Right ventricle myocardium superior (tissue), 1 donor: Measurements from ENCODE around the gene TMCC1. TPM values are rescaled to one million over a fixed set of nuclear protein-coding genes. Genes with fewer than 3 reads are reported as not detected.
A peak's percentile ranks its signal among the peaks of the same experiment; 100 is the strongest.
"Not testable (repeated sequence)": the region's sequence is repeated elsewhere in the genome, so short reads cannot be mapped to it uniquely, and the experiment has no call there.

Source experiments
- ATAC-seq: fragments of 200-7000 bp; cut with Tn5 transposase; one replicate; pipeline ENCODE4 v1.9.1; 2020; ENCODE audit warnings: mild to moderate bottlenecking; ENCODE audit not compliant: poor library complexity
- DNase-seq: peaks from one replicate; pipeline ENCODE4 v3.0.0-alpha.2; 2020
- intact Hi-C: fragments of 100-400 bp; cut with DNase I; formaldehyde crosslinking; loops from one replicate; pipeline ENCODE4 v1.11.2; 2022
- total RNA-seq: library from RNA; stranded (reverse); fragmentation: NEBNext Ultra II Directional; extraction: Animal tissue kit (Norgen Biotek cat#: 25700); gene quantifications from one replicate; pipeline ENCODE4 v1.2.1, GENCODE V29; 2021
- donor health status: DM: no; HTN: yes; CAD: no; lungs with severe emphysema.

Gene TMCC1
- total RNA-seq, 1 donor from 2014 or later: 26.2 TPM

DNA sequence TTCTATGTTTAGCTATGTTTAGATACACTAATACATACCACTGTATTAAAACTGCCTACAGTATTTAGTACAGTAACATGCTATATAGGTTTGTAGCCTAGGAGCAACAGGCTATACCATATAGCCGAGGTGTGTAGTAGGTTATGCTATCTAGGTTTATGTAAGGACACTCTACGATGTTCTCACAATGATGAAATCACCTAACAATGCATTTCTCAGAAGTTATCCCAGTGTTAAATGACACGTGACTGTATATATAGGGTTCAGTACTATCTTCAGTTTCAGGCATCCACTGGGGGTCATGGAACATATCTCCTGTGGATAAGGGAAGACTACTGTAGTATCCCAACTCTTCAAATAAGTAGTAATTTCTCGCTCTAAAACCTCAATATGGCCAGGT is 97.4 kb downstream of the TMCC1 start:
- intact Hi-C loops: no loop called here
- no peak for DNase-seq
- ATAC-seq: no peak

DNA sequence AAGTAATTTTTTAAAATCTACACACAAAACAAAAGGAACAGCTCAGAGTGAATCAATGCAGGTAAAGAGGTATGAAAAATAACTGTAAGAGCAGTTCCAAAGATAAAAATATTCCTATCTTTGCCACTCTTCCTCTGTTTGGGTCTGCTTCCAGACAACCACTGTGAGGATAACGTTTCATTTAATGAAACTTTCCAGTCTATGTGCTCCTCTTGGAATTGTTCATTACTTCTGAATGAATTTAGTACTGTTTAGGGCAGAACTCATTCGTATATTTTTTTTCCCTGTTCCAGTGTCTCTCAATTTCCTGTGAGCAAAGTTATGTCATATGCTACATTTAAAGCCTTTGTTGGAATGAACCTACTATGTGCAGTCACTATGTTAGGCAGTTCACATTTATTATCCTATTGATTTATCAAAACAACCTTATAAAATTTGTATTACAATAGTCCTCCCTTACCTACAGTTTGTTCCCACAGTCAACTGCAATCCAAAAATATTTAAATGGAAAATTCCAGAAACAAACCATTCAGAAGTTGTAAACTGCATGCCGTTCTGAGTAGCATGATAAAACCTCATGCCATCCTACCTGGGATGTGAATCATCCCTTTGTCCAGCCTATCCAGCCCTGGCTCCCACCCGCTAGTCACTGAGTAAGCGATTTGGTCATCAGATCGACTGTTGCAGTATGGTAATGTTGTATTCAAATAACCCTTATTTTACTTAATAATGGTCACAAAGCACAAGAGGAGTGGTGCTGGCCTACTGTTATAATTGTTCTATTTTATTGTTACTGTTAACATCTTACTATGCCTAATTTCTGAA is 98.1 kb downstream of the TMCC1 start:
- ATAC-seq: no peak
- intact Hi-C loops: no loop called here

DNA sequence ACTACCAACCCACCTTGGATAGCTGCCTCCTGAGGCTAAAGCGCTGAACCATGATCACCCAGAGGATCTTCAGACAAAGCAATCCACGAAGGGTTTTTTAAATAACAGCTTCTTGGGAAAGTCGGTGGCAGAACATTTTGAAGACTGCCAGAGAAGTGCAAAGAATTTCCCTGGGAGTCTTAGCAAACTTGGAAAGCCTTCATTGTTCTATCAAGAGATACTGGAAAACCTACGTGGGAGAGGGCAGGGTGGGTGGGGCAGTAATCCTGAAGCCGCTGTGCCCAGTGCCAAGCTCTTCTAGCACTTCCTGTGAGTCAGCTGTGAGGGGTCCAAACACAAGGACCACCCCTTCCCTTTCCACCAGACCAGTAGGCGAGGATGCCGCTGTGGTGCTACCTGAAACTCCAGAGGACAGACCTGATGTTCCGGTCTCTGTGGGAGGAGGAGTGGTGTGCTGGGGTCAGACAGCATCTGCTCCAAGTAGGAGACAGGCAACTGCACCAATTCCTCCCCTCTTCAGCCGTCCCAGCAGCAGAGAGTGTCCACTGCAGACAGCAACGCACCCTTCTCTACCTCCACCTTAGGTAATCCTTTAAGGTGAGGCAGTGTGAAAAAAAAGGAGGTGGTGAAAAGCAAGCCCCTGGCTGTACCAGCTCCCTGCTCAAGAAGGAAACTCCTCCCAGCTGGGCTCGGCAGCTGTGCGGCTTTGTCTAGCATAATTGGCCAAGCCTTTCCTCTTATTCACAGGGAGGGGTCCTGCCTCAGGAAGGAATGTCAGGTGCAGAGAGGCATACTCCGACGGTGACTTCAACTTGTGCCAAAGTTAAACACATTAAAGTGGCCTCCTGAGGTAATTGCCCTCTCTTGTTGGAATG is 99.0 kb downstream of the TMCC1 start:
- intact Hi-C loops: no loop called here
- peak; percentile 47 for DNase-seq

More for the DNA sequence above, 98.1 kb downstream of the TMCC1 start:
- DNase-seq: no peak

DNA sequence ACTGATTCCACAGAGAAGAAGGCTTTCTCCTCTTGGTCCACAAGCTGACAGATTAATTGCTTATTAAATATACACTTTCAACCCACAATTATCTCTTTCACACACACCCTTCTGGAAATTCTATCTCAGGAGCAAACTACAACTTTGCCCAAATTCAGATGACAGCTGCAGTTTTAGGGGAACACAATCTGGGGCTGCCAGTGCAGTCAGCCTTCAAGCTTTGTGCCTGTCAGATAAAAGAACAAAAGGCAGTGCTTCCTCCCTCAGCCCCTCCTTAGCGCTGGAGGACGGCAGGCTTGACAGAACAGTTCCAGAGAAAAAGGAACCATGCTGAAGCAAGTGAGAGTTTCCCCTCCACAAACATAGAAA is 99.6 kb downstream of the TMCC1 start:
- DNase-seq (no peak), ATAC-seq (peak; percentile 71)
- intact Hi-C loops: no loop called here

More for the DNA sequence above, 99.0 kb downstream of the TMCC1 start:
- ATAC-seq: peak; percentile 49

DNA sequence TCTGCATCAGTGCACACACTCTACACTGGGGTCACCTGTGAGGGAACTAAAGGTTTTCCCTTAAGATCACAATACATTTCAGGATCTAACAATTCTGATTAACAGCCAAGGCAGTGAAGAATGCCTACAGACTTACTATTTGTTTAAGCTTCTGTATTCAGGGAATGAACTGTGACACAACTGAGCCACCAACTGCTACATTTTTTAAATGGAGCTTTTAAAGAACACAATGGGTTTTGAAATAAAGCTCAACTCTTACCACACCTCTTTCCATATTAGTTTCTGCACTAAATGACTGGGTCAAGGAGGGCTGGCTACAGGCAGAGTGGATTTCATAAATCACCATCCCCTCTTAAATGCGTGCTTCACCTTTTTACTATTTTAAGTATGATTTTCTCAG is 100.2 kb downstream of the TMCC1 start:
- DNase-seq: no peak
- no peak for ATAC-seq
- intact Hi-C loops: no loop called here

DNA sequence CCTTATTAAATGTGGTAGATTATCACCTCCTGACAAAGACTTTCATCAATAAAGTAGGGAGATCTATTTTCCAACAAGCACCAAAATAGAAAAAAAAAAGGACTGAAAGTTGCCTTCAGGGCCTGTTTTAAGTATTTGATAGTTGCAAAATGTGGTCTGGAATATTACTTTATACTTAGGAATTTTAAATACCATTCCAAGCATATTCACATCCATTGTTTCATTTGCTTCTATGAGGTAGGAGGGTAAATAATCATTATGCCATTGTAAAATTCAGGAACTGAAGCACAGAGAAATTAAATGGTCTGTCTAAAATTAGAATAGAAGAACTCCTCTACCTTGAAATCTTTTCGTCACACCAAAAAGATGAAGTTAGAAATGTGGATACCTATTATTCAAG is 110.0 kb downstream of the TMCC1 start:
- no peak for ATAC-seq
- no peak for DNase-seq
- intact Hi-C loops: no loop called here

DNA sequence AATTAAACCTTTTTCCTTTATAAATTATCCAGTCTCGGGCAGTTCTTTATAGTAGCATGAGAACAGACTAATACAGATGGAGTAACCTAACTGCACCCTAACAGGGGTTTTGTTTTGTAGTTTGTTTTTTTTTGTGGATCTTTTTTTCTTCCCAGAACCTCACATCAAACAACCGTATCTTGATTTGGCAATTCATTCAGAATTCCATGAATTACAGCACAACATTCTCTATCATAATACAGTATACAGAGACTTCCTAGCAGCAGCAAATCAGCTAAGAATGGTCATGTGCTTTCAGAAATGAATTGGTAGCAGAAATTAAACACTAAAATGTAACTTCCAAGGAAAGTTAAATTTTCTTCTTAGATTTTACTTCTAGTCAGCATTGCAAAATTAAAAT is 114.6 kb downstream of the TMCC1 start:
- ATAC-seq (no peak), DNase-seq (no peak)
- intact Hi-C loops: no loop called here

DNA sequence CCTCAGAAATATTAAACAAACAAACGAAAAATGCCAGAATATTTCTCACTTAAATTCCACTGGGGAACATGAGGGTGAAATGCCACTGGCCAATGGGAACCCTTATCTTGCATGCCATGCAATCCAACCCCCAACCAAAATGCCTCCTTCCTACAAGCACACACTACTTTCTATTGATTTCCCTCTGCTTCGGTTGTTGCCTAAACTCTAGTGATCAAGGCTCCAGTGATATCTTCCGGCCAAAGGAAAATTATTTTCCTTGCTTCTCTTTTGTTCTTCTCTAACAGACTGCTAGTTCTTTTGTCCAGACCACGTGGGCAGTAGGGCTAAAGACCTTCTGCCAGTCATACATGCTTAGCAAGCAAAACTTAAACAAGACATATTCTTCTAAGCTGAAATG is 115.7 kb downstream of the TMCC1 start:
- ATAC-seq (no peak), DNase-seq (no peak)
- intact Hi-C loops: no loop called here

DNA sequence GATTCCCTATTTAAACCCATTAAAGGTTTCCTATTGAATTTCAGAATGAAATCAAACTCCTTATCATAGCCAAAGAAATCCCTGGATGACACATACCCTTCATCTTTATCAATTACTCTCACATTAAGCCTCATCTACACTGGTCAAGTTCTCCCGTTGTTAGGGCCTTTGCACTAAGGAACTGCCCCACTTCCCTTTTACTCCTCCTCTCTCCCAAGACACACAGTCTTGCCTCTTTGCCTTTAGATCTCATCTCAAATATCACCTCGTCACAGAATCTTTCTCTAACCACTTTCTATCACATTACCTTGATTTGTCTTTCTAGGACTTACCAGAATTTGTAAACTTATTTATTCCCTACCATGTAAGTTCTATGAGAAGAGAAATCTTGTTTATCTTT is 117.6 kb downstream of the TMCC1 start:
- no peak for ATAC-seq
- DNase-seq: no peak
- intact Hi-C loops: no loop called here

DNA sequence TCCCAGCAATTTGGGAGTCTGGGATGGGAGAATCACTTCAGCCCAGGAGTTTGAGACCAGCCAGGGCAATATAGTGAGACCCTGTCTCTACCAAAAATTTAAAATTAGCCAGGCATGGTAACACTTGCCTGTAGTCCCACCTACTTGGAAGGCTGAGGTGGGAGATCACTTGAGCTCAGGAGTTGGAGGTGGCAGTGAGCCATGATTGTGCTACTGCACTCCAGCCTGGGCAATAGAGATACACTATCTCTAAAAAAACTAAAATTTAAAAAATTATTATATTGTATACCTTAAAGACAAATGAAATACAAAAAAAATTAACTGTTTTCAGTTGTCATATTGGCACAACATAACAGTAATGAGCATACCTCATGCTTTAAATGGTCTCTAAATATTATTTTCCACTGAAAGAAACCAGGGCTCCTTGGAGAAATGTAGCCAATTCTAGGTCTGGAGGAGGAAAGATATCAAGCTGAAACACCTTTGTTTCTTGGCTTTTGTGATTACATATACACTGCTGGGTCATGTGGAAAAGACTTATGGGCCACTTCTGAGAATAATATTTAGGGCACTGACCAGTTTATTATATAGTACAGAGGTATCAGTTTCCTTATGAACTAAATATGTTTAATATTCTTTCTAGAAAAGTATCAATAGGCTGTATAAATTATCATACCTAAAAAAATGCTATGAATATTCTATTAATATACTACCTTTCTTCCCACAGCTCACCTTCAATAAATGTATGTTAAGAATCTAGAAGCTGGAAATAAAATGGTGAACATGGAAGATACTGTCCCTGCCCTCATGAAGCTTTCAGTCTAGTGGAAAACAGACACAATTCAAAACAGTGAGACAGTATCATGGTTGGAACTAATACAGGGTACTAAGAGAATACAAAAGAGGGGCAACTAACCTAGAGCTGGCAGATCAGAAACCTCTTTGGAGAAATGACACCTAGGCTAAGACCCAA is 119.5 kb downstream of the TMCC1 start:
- intact Hi-C loops: no loop called here
- DNase-seq (no peak), ATAC-seq (no peak)

DNA sequence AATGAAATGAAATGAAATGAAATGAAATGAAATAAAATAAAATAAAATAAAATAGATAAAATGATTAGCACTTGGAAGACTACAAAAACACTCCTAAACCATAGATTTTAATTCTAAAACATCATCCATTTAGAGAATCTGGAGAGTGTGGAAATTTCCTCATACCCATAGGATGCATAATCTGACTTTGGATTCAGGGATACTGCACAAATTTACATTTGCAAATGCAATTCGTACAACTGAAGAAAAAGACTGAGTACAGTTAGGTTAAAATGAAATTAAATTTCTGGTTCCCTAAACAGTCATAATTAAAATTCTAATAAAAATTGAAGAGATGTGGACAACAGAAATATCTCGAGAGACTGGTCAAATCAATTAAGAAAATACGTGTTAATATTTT is 122.9 kb downstream of the TMCC1 start:
- no peak for ATAC-seq
- DNase-seq: no peak
- intact Hi-C loops: no loop called here

DNA sequence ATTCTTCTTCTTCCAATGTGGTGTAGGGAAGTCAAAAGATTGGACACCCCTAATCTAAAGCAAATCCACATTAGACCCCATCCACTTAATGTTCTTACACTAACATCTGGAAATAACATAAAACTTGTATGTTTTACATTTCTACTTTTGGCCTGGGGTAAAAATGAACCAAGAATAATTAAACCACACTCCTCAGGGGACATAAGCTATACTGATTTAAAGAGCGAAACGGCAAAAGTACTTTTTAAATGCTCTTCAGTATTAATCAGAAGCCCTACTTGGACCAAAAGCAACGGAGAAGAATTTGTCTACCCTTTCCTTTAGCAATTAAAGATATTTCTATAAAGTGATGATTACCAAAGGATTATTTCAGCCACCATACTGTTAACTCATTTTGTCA is 123.9 kb downstream of the TMCC1 start:
- intact Hi-C loops: no loop called here
- no peak for DNase-seq
- no peak for ATAC-seq

DNA sequence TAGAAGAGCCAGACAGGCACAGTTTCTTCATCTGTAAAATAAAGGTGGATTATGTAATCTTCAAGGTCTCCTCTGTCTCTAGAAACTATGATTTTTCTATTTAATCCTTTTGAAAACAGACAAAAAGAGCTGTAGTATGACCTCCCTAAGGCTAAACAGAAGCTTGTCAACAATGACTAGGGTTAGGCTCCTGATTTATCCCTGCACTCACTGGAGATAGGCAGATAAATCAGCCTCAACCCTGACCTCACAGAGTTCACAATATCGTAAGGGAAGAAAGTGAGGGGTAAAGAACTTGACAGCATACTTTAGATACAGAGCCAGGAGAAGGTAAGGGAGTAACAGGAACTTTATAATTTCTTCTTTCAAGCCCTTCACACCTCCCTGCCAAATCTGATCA is 124.8 kb downstream of the TMCC1 start:
- ATAC-seq (no peak), DNase-seq (no peak)
- intact Hi-C loops: no loop called here

DNA sequence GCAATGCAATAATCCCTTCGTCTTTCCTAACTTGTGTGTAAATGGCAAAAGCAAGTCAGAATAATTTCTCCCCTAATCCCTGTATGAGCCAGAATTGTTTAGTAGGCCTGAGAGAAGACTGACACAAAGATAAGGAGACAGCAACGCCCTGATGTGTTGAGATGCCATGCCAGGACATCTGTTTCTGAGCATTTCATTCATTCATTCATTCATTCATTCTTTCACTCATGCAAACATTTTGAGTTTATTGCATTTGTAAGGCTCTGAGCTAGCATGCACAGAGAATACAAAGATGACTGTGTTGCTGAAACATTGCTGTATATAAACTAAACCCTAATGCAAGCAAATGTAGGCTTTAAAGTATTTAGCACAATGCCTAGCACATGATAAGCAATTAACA is 127.4 kb downstream of the TMCC1 start:
- no peak for ATAC-seq
- intact Hi-C loops: no loop called here

DNA sequence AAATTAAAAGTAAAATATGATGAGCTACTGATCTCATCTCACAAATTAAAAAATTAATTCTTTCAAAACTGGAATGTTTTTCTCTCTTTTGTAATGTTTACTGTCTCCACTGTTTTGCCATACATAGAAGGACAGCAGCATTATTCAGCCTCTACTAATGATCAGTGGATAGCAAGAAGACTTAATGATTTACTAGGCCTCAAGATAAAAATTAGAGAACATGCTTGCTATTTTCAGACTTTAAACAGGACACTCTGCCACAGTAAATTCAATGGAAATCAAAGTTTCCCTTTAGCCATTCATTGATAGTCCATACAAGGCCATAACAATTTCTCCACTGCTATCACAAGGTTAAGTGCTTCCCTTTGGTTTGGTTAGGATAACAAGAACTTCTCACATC is 129.4 kb downstream of the TMCC1 start:
- intact Hi-C loops: no loop called here
- DNase-seq: no peak
- no peak for ATAC-seq

More for the DNA sequence above, 127.4 kb downstream of the TMCC1 start:
- no peak for DNase-seq

DNA sequence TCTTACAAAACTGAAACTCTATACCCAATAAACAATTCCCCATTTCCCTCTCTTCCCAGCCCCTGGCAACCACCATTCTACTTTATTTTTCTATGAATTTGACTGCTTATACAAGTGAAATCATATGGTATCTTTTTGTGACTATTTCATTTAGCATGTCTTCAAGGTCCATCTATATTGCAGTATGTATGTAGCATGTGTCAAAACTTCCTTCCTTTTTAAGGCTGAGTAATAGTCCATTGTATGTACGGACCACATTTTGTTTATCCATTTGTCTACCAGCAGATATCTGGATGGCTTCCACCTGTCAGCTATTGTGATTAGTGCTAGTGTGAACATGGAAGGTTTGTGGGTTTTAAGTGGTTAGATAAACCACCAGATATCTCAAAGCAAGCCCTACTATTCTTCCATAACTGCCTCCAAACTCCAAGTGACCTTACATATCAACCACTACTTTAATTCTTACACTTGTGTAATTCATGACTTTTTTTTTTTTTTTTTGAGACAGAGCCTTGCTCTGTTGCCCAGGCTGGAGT is 134.7 kb downstream of the TMCC1 start:
- DNase-seq (no peak), ATAC-seq (no peak)

DNA sequence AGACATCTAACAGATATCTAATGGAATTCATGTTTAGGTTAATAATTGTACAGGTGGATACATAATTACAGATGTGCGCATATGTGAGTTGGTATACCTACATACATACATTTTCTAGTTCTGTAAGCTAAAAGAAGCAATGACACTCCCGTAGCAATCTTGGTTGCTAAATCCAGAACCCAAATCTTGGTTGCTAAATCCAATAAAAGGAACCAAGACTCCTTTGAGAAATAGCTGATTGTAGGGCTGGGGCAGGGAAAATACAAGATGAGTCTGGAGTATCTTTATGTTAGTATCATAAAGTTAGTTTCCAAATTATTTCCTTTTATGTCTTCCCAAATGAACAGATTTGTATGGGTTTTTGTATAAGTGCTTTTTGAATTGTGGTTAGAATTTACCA is 135.2 kb downstream of the TMCC1 start:
- DNase-seq: no peak
- ATAC-seq: no peak
- intact Hi-C loops: no loop called here

More for the DNA sequence above, 134.7 kb downstream of the TMCC1 start:
- intact Hi-C loops: no loop called here

DNA sequence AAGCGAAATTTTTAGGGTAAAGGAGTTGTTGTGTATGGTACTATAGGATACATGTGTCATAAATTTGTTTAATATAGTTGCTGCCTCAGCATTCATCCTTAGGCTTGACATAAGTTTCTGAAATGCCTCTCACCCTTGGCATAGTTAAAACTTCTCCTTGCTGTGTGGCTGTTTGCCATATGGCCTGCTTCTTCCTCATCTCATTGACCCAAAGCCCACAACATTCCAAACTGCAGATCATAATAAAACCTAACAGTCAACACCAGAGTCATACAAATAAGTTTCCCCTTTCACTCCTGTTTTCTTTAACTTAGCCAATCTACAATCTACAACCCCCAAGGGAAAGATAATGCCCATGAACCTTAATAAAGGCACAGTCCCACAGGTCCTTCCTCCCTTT is 136.6 kb downstream of the TMCC1 start:
- ATAC-seq: peak; percentile 52
- DNase-seq: no peak
- intact Hi-C loops: no loop called here

DNA sequence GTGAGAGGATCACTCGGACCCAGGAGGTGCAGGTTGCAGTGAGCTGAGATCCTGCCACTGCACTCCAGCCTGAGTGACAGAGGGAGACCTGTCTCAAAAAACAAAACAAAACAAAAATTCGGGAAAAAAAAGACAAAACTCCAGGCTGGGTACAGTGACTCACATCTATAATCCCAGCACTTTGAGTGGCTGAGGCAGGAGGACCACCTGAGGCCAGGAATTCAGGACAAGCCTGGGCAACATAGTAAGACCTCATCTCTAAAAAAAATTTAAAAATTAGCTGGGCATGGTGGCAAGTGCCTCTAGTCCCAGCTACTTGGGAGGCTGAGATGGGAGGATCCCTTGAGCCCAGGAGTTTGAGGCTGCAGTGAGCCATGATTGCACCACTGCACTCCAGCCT is 142.4 kb downstream of the TMCC1 start:
- ATAC-seq, DNase-seq, intact Hi-C loops: not testable (repeated sequence)
